Left ventricle myocardium inferior (tissue), 1 donor: Measurements from ENCODE around the gene TMEM184C. TPM values are rescaled to one million over a fixed set of nuclear protein-coding genes. Genes with fewer than 3 reads are reported as not detected.
A peak's percentile ranks its signal among the peaks of the same experiment; 100 is the strongest.

Experiments
- DNase-seq: peaks from one replicate; pipeline ENCODE4 v3.0.0-alpha.2; 2020
- H3K27ac ChIP-seq: fragments of 200-600 bp; replicated peaks from 2 replicates; pipeline ENCODE4 v1.8.0; 2021
- H3K27me3 ChIP-seq: fragments of 200-600 bp; 2 replicates; pipeline ENCODE4 v1.8.0; 2021; ENCODE audit warnings: low read depth
- H3K36me3 ChIP-seq: fragments of 200-600 bp; 2 replicates; pipeline ENCODE4 v1.8.0; 2021
- H3K4me1 ChIP-seq: fragments of 200-600 bp; 2 replicates; pipeline ENCODE4 v1.8.0; 2021
- H3K4me3 ChIP-seq: fragments of 200-600 bp; 2 replicates; pipeline ENCODE4 v1.8.0; 2021; ENCODE audit warnings: mild to moderate bottlenecking, moderate library complexity
- H3K9me3 ChIP-seq: fragments of 200-600 bp; replicated peaks from 2 replicates; pipeline ENCODE4 v1.8.0; 2021
- CTCF ChIP-seq: fragments of 200-600 bp; IDR thresholded peaks from 2 replicates; pipeline ENCODE4 v1.8.0; 2021; ENCODE audit warnings: antibody characterized with exemption, mild to moderate bottlenecking, borderline replicate concordance
- intact Hi-C: fragments of 100-400 bp; cut with micrococcal nuclease; formaldehyde crosslinking; loops from one replicate; pipeline ENCODE4 v1.11.0; 2022
- total RNA-seq: library from RNA; stranded (reverse); fragmentation: NEBNext Ultra II Directional; extraction: Animal tissue kit (Norgen Biotek cat#: 25700); gene quantifications from one replicate; pipeline ENCODE4 v1.2.1, GENCODE V29; 2021
- donor health status: DM: no; HTN: yes; CAD: no; lungs with severe emphysema.

Gene TMEM184C
- total RNA-seq, 1 donor from 2014 or later, result 24.7 TPM

GRCh38 chr4:147610686-147611085 lies 6.5 kb upstream of the TMEM184C start:
- H3K27ac ChIP-seq, result no peak overlapping the region
- no peaks in the 10 kb centered on the region for H3K9me3 ChIP-seq
- no peaks in the 10 kb centered on the region for H3K36me3 ChIP-seq
- TF ChIP-seq CTCF, result no peak
- no peak overlapping the region for H3K4me3 ChIP-seq
- intact Hi-C loops, result no loop called here
- H3K27me3 ChIP-seq, result no peaks in the 10 kb centered on the region
- H3K4me1 ChIP-seq, result no peaks in the 10 kb centered on the region
- no peak for DNase-seq

- peak overlapping the region; percentile 87 for H3K4me3 ChIP-seq
- H3K27me3 ChIP-seq, result no peaks in the 10 kb centered on the region
- intact Hi-C loops, result no loop called here
- H3K9me3 ChIP-seq, result no peaks in the 10 kb centered on the region
- peaks cover 53% of the 10 kb centered on the region for H3K4me1 ChIP-seq
- H3K27ac ChIP-seq, result peak overlapping the region; percentile 89
- peaks cover 2% of the 10 kb centered on the region for H3K36me3 ChIP-seq
- no peak for TF ChIP-seq CTCF
- DNase-seq, result no peak
Measured at GRCh38 chr4:147616849-147617172, 386 bp upstream of the TMEM184C start.

GRCh38 chr4:147617841-147618691 lies 869 bp downstream of the TMEM184C start:
- Histone ChIP-seq H3K9me3 (no peaks in the 10 kb centered on the region), H3K36me3 (peaks cover 10% of the 10 kb centered on the region), H3K27ac (peak overlapping the region; percentile 89), H3K4me3 (peak overlapping the region; percentile 87), H3K27me3 (no peaks in the 10 kb centered on the region), H3K4me1 (peaks cover 58% of the 10 kb centered on the region)
- intact Hi-C loops, result no loop called here
- TF ChIP-seq CTCF, result no peak
- DNase-seq, result no peak

- Histone ChIP-seq H3K4me1 (peaks cover 58% of the 10 kb centered on the region), H3K9me3 (no peaks in the 10 kb centered on the region), H3K27me3 (no peaks in the 10 kb centered on the region), H3K27ac (no peak overlapping the region), H3K4me3 (no peak overlapping the region), H3K36me3 (peaks cover 31% of the 10 kb centered on the region)
- intact Hi-C loops, result no loop called here
- no peak for TF ChIP-seq CTCF
- no peak for DNase-seq
Measured at GRCh38 chr4:147620315-147620714, 3.1 kb downstream of the TMEM184C start.

- H3K36me3 ChIP-seq, result peaks cover 83% of the 10 kb centered on the region
- no peak for DNase-seq
- no peak overlapping the region for H3K4me3 ChIP-seq
- intact Hi-C loops, result no loop called here
- no peaks in the 10 kb centered on the region for H3K9me3 ChIP-seq
- H3K27ac ChIP-seq, result no peak overlapping the region
- peaks cover 15% of the 10 kb centered on the region for H3K4me1 ChIP-seq
- no peak for TF ChIP-seq CTCF
- H3K27me3 ChIP-seq, result no peaks in the 10 kb centered on the region
Measured at GRCh38 chr4:147625733-147626132, 8.5 kb downstream of the TMEM184C start.
